WTC11 (cell line): Measurements from ENCODE around the gene GEMIN7. TPM values are rescaled to one million over a fixed set of nuclear protein-coding genes. Genes with fewer than 3 reads are reported as not detected.
A peak's percentile ranks its signal among the peaks of the same experiment; 100 is the strongest.

Experiments
- AFF4 ChIP-seq: sonication (generic); formaldehyde crosslinking; IDR thresholded peaks from 2 replicates; pipeline ENCODE4 v1.8.1; 2023; ENCODE audit warnings: mild to moderate bottlenecking, missing genetic modification reagents, borderline replicate concordance
- ATF2 ChIP-seq: sonication (generic); formaldehyde crosslinking; IDR thresholded peaks from 2 replicates; pipeline ENCODE4 v1.8.1; 2022; ENCODE audit warnings: low read depth, missing genetic modification reagents, borderline replicate concordance
- CBFB ChIP-seq: sonication (generic); formaldehyde crosslinking; IDR thresholded peaks from 2 replicates; pipeline ENCODE4 v1.8.1; 2022; ENCODE audit warnings: mild to moderate bottlenecking, low read depth, missing genetic modification reagents
- ELF4 ChIP-seq: sonication (generic); formaldehyde crosslinking; IDR thresholded peaks from 2 replicates; pipeline ENCODE4 v1.8.1; 2022; ENCODE audit warnings: low read depth, mild to moderate bottlenecking, moderate library complexity, missing genetic modification reagents
- FOXJ3 ChIP-seq: sonication (generic); formaldehyde crosslinking; IDR thresholded peaks from 2 replicates; pipeline ENCODE4 v1.9.0; 2021; ENCODE audit warnings: missing genetic modification reagents, mild to moderate bottlenecking, borderline replicate concordance
- FOXP1 ChIP-seq: sonication (generic); formaldehyde crosslinking; IDR thresholded peaks from 2 replicates; pipeline ENCODE4 v1.8.0; 2022; ENCODE audit warnings: missing genetic modification reagents, mild to moderate bottlenecking, moderate library complexity, borderline replicate concordance
- JAZF1 ChIP-seq: fragments of 250-450 bp; sonication (Bioruptor Pico); IDR thresholded peaks from 2 replicates; pipeline ENCODE4 v1.9.0; 2021; ENCODE audit warnings: moderate library complexity, mild to moderate bottlenecking, inconsistent platforms
- NFYB ChIP-seq: sonication (generic); formaldehyde crosslinking; conservative IDR thresholded peaks from 2 replicates; pipeline ENCODE4 v1.8.0; 2022; ENCODE audit warnings: low read depth, missing genetic modification reagents
- PRRX2 ChIP-seq: fragments of 250-450 bp; sonication (Bioruptor Pico); IDR thresholded peaks from 2 replicates; pipeline ENCODE4 v1.8.0; 2021; ENCODE audit warnings: mild to moderate bottlenecking
- RORB ChIP-seq: fragments of 250-450 bp; sonication (Bioruptor Pico); IDR thresholded peaks from 2 replicates; pipeline ENCODE4 v1.9.0; 2021; ENCODE audit warnings: mild to moderate bottlenecking
- STAT6 ChIP-seq: sonication (generic); formaldehyde crosslinking; conservative IDR thresholded peaks from 2 replicates; pipeline ENCODE4 v1.8.1; 2023; ENCODE audit warnings: mild to moderate bottlenecking, low read depth, missing genetic modification reagents, moderate library complexity
- TCF7 ChIP-seq: sonication (generic); formaldehyde crosslinking; IDR thresholded peaks from 2 replicates; pipeline ENCODE4 v1.8.0; 2022; ENCODE audit warnings: mild to moderate bottlenecking, low read depth, missing genetic modification reagents, moderate library complexity
- ZBTB43 ChIP-seq: sonication (generic); formaldehyde crosslinking; IDR thresholded peaks from 2 replicates; pipeline ENCODE4 v1.8.1; 2023; ENCODE audit warnings: mild to moderate bottlenecking, missing genetic modification reagents
- ZNF232 ChIP-seq: sonication (generic); formaldehyde crosslinking; IDR thresholded peaks from 2 replicates; pipeline ENCODE4 v1.8.0; 2022; ENCODE audit warnings: mild to moderate bottlenecking, missing genetic modification reagents
- total RNA-seq: library from RNA; stranded (reverse); gene quantifications from 3 replicates; pipeline ENCODE4 v1.2.3, GENCODE V29; 2021
- TF ChIP-seq, protein P1 (sequence below): sonication (generic); formaldehyde crosslinking; IDR thresholded peaks from 2 replicates; pipeline ENCODE4 v1.8.1; 2022; ENCODE audit warnings: mild to moderate bottlenecking, missing genetic modification reagents, moderate library complexity, borderline replicate concordance
- TF ChIP-seq, protein P2 (sequence below): sonication (generic); formaldehyde crosslinking; IDR thresholded peaks from 2 replicates; pipeline ENCODE4 v1.8.0; 2023; ENCODE audit warnings: mild to moderate bottlenecking, missing genetic modification reagents
- TF ChIP-seq, protein P3 (sequence below): sonication (generic); formaldehyde crosslinking; IDR thresholded peaks from 2 replicates; pipeline ENCODE4 v1.8.0; 2022; ENCODE audit warnings: mild to moderate bottlenecking, missing genetic modification reagents

Gene GEMIN7
- total RNA-seq, 1 experiment from 2014 or later: 55.0 TPM

GRCh38 chr19:45076029-45076850 lies 2.8 kb upstream of the GEMIN7 start, which contains the start of gene ZNF296 (continued):
- TF ChIP-seq FOXJ3 (no peak), FOXP1 (CRISPR knock-in tag) (peak; percentile 69; the same call in 1 of the 2 replicates), TCF7 (CRISPR knock-in tag) (no peak), CBFB (no peak), ZNF232 (CRISPR knock-in tag) (no peak), ELF4 (peak; percentile 39; the same call in 1 of the 2 replicates), NFYB (no peak), JAZF1 (CRISPR knock-in tag) (no peak), ATF2 (CRISPR knock-in tag) (no peak), STAT6 (CRISPR knock-in tag) (no peak), PRRX2 (no peak), AFF4 (CRISPR knock-in tag) (no peak), ZBTB43 (CRISPR knock-in tag) (peak; percentile 73; the same call in 1 of the 2 replicates), RORB (CRISPR knock-in tag) (no peak)
- TF ChIP-seq, protein P1, sequence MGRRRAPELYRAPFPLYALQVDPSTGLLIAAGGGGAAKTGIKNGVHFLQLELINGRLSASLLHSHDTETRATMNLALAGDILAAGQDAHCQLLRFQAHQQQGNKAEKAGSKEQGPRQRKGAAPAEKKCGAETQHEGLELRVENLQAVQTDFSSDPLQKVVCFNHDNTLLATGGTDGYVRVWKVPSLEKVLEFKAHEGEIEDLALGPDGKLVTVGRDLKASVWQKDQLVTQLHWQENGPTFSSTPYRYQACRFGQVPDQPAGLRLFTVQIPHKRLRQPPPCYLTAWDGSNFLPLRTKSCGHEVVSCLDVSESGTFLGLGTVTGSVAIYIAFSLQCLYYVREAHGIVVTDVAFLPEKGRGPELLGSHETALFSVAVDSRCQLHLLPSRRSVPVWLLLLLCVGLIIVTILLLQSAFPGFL (CRISPR knock-in tag): no peak
- TF ChIP-seq, protein P2, sequence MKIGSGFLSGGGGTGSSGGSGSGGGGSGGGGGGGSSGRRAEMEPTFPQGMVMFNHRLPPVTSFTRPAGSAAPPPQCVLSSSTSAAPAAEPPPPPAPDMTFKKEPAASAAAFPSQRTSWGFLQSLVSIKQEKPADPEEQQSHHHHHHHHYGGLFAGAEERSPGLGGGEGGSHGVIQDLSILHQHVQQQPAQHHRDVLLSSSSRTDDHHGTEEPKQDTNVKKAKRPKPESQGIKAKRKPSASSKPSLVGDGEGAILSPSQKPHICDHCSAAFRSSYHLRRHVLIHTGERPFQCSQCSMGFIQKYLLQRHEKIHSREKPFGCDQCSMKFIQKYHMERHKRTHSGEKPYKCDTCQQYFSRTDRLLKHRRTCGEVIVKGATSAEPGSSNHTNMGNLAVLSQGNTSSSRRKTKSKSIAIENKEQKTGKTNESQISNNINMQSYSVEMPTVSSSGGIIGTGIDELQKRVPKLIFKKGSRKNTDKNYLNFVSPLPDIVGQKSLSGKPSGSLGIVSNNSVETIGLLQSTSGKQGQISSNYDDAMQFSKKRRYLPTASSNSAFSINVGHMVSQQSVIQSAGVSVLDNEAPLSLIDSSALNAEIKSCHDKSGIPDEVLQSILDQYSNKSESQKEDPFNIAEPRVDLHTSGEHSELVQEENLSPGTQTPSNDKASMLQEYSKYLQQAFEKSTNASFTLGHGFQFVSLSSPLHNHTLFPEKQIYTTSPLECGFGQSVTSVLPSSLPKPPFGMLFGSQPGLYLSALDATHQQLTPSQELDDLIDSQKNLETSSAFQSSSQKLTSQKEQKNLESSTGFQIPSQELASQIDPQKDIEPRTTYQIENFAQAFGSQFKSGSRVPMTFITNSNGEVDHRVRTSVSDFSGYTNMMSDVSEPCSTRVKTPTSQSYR: no peak
- TF ChIP-seq, protein P3, sequence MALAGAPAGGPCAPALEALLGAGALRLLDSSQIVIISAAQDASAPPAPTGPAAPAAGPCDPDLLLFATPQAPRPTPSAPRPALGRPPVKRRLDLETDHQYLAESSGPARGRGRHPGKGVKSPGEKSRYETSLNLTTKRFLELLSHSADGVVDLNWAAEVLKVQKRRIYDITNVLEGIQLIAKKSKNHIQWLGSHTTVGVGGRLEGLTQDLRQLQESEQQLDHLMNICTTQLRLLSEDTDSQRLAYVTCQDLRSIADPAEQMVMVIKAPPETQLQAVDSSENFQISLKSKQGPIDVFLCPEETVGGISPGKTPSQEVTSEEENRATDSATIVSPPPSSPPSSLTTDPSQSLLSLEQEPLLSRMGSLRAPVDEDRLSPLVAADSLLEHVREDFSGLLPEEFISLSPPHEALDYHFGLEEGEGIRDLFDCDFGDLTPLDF (CRISPR knock-in tag): no peak
